Stimulated activated naive CD8-positive, alpha-beta T cell treated with anti-CD3 and anti-CD28 coated beads, Interleukin-15, amount 100 ng/mL, for 72 hours (primary cell): ENCODE results near the gene BEND6.
A peak's percentile ranks its signal among the peaks of the same experiment; 100 is the strongest.

Experiments used
- ATAC-seq: fragments of 150-1000 bp; cut with Tn5 transposase; 2 replicates; pipeline ENCODE4 v1.10.0; 2021; ENCODE audit warnings: mild to moderate bottlenecking, moderate library complexity
- DNase-seq, 2 donors: peaks; one replicate each; pipeline ENCODE4 v3.0.0; 2021 to 2022
- H3K27ac Mint-ChIP-seq, 2 donors: one replicate each; pipeline ENCODE4 v1.8.0; 2022; ENCODE audit warnings: mild to moderate bottlenecking in 2 of 2, mixed read lengths in 2 of 2, moderate library complexity in 2 of 2
- H3K27me3 Mint-ChIP-seq: one replicate; pipeline ENCODE4 v1.8.0; 2022; ENCODE audit warnings: mixed read lengths
- H3K4me1 Mint-ChIP-seq: one replicate; pipeline ENCODE4 v1.8.0; 2022; ENCODE audit warnings: mild to moderate bottlenecking, mixed read lengths
- H3K4me3 Mint-ChIP-seq, 2 donors: one replicate each; pipeline ENCODE4 v1.8.0; 2022; ENCODE audit warnings: mild to moderate bottlenecking in 2 of 2, mixed read lengths in 2 of 2, moderate library complexity in 1 of 2
- H3K9me3 Mint-ChIP-seq, 2 donors: one replicate each; pipeline ENCODE4 v1.8.0; 2022; ENCODE audit warnings: mixed read lengths in 2 of 2

The BEND6 gene

DNA sequence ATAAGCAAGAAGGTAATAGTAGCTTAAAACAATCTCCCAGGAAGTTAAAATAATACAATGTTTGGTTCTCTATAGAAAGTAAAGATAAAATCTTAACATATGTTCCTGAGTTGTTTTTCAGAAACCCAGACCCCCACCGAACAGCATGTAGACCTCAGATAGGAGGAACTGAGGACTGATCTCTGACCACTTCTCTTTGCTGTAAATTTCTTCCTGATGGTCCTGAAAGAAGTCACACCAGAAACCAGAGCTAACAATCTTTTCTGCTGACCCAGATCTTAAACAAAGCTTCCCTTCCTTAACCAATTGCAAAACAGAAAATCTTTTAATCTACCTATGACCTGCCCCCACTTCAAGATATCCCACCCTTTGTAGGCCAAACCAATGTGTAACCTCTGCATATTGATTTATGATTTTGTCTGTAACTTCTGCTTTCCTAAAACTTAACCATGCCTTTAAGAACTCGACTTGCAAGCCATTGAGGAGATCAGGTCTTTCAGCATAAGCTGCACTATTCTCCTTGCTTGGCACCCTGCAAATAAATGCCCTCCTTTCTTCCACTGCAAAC lies 21.9 kb upstream of the BEND6 start:
- H3K27ac Mint-ChIP-seq, result no peak overlapping the region
- peaks cover 22% of the 10 kb centered on the region for H3K27me3 Mint-ChIP-seq
- no peaks in the 10 kb centered on the region for H3K4me1 Mint-ChIP-seq
- ATAC-seq (no peak), DNase-seq (no peak)
- no peaks in the 10 kb centered on the region for H3K9me3 Mint-ChIP-seq
- H3K4me3 Mint-ChIP-seq, result no peak overlapping the region

DNA sequence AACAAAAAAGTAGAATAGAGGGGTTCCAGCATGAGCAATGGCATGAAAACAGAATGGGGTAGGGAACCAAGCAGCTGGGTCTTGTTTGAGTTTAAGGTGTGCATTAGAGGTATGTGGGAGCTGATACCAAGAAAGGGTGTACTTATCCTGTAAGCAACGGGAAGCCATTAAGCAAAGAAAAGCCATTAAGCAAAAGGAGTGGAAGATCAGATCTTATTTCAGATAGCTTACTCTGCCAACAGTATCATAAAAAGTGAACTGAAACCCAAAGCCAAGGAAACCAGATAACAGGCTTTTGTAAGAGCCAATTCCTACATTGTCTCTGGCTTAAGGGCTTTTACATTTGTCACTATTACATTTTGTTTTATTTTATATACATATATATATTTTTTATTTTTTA lies 21.3 kb upstream of the BEND6 start:
- H3K4me3 Mint-ChIP-seq, result no peak overlapping the region
- no peak for ATAC-seq
- no peaks in the 10 kb centered on the region for H3K4me1 Mint-ChIP-seq
- H3K27ac Mint-ChIP-seq, result no peak overlapping the region
- H3K9me3 Mint-ChIP-seq, result no peaks in the 10 kb centered on the region
- DNase-seq, result no peak
- peaks cover 22% of the 10 kb centered on the region for H3K27me3 Mint-ChIP-seq

DNA sequence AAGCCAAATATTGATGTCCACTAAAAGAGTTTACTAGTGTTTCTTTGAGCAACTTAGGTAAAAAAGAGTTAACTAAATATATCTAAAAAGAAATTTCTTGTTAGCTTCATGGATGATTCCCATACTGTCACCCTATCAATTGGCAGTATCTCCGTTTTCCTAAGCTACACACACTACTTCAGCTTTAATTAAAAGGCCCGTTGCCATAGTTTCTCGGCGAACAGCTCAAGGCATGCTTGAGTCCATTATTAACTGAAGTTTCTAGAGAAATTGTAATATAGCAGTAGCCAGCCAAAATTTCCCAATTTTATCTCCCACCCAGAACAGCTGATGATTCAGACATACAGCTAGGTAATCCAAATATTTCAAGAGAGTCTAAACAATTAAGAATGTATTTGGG lies 20.0 kb upstream of the BEND6 start:
- no peak for ATAC-seq
- Mint-ChIP-seq H3K4me1 (no peaks in the 10 kb centered on the region), H3K27me3 (peaks cover 22% of the 10 kb centered on the region), H3K9me3 (peaks cover 0 to 5% of the 10 kb centered on the region in 2 donors), H3K4me3 (no peak overlapping the region), H3K27ac (no peak overlapping the region)
- DNase-seq, result no peak

DNA sequence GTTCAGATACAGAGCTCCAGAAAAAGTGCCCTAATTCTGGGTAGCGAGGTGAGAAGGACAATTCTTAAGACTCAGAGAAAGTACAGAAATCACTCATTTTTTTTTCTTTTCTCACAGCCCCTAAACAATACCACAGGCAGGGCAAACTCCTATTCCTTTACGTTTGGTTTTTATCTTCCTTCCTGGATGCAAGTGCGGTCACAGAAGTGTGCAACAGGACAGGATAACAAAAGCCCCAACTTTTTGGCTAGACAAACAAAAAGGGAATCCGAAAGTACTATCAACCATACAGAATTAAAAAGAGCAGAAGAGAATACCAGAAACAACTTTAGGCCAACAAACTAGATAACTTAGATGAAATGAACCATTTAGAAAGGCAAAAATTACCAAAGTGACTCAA lies 18.4 kb upstream of the BEND6 start:
- DNase-seq (no peak), ATAC-seq (no peak)
- no peak overlapping the region for H3K4me3 Mint-ChIP-seq
- H3K4me1 Mint-ChIP-seq, result no peaks in the 10 kb centered on the region
- peaks cover under 1 to 12% of the 10 kb centered on the region in 2 donors for H3K9me3 Mint-ChIP-seq
- H3K27me3 Mint-ChIP-seq, result peaks cover 15% of the 10 kb centered on the region
- H3K27ac Mint-ChIP-seq, result no peak overlapping the region

DNA sequence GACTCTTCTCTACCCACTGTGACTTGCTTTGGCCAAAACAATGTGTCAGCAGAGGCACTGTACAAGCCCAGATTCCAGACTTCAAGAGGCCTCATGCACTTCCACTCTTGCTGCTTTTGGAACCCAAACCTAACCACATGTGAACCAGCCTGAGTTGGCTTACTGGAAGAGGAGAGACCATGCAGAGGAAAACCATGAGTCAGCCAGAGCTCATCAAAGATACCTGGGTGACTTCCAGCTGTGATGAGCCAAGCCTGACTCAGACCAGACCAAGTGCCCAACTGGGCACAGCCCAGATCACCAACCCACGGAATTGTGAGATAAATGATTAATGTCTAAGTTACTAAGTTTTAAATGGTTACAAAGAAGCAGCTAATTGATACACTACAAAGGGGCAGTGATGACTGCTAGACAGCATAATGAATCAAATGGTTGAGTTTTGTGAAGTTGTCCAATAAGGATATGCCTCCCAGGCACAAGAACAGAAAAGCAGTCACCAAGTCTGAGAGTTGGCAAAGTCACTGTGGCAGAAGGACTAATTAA lies 16.2 kb upstream of the BEND6 start:
- H3K9me3 Mint-ChIP-seq, result peaks cover 6 to 22% of the 10 kb centered on the region in 2 donors
- DNase-seq, result no peak
- H3K27ac Mint-ChIP-seq, result no peak overlapping the region
- H3K4me1 Mint-ChIP-seq, result no peaks in the 10 kb centered on the region
- peaks cover 8% of the 10 kb centered on the region for H3K27me3 Mint-ChIP-seq
- peak; percentile 74 for ATAC-seq
- H3K4me3 Mint-ChIP-seq, result no peak overlapping the region

DNA sequence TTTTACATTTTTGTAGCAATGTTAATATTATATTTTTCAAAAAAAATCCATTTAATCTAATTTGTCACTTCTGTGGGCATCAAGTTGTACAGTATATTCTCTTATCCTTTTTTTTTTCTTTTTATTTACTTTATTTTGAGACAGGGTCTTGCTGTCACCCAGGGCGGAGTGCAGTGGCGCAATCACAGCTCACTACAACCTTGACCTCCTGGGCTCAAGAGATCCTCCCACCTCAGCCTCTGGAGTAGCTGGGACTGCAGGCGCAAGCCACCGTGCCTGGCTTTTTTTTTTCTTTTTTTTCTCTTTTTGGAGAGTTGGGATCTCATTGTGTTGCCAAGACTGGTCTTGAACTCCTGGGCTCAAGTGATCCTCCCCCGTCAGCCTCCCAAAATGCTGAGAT lies 14.4 kb upstream of the BEND6 start:
- Mint-ChIP-seq H3K4me1 (no peaks in the 10 kb centered on the region), H3K4me3 (no peak overlapping the region), H3K27me3 (peaks cover 24% of the 10 kb centered on the region), H3K27ac (no peak overlapping the region), H3K9me3 (peaks cover 6 to 22% of the 10 kb centered on the region in 2 donors)
- DNase-seq, result no peak
- ATAC-seq, result no peak

DNA sequence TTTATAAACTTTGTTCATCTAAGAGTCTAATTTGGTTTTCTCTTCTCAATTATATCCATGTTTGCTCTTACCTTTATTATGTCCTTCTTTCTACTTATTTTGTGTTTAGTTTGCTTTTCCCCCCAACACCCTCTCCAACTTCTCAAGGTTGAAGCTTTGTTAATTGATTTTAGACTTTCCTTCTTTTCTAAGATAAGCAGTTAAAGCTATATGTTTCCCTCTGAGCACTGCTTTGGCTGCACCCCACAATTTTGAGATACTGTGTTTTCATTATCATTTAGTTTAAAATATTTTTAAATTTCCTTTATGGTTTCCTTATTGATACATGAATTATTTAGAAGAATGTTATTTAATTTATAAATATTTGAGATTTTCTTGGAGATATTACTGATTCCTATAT lies 13.9 kb upstream of the BEND6 start:
- Mint-ChIP-seq H3K4me1 (no peaks in the 10 kb centered on the region), H3K9me3 (peaks cover 6 to 22% of the 10 kb centered on the region in 2 donors), H3K4me3 (no peak overlapping the region), H3K27me3 (peaks cover 29% of the 10 kb centered on the region), H3K27ac (no peak overlapping the region)
- ATAC-seq (no peak), DNase-seq (no peak)

DNA sequence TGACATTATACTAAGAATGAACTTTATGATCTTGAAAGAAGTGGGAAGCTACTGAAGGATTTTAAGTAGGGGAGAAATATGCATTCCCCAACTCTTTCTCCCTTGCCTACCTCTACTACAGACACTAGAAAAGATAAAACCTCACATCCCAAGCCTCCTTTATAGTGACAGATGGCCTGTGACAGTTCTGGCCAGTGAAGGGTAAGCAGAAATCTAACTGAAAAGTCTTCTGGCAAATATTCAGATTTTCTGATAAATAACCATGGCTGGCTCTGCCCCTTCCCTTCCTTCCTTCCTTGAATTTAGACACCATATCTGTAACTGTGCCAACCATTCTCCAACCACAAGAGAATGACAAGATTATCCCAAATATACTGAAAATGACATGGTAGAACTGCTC lies 10.2 kb upstream of the BEND6 start:
- DNase-seq (no peak), ATAC-seq (no peak)
- H3K4me3 Mint-ChIP-seq, result no peak overlapping the region
- H3K27me3 Mint-ChIP-seq, result peaks cover 31% of the 10 kb centered on the region
- no peaks in the 10 kb centered on the region for H3K4me1 Mint-ChIP-seq
- H3K9me3 Mint-ChIP-seq, result peaks cover 6 to 17% of the 10 kb centered on the region in 2 donors
- no peak overlapping the region for H3K27ac Mint-ChIP-seq

DNA sequence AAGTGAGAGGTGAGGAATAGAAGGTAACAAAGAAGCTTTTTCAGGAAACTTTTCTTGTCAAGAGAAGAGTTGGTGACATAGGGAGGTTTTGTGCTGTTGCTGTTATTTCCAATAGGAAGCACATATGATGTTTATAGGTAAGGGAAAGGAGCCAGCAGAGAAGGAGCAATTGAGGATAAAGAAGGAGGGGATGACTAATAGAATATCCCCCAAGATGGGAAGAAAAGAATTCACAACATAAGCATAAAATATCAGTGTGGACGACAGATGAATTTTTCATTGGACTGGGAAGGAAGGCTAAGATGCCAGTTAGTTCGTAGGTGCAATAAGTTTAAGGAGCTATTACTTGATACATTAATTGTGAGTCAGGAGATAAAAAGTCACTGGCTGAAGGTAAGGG lies 8.5 kb upstream of the BEND6 start:
- Mint-ChIP-seq H3K4me1 (no peaks in the 10 kb centered on the region), H3K4me3 (no peak overlapping the region), H3K27me3 (peaks cover 31% of the 10 kb centered on the region), H3K9me3 (peaks cover 6 to 11% of the 10 kb centered on the region in 2 donors), H3K27ac (no peak overlapping the region)
- ATAC-seq (no peak), DNase-seq (no peak)

DNA sequence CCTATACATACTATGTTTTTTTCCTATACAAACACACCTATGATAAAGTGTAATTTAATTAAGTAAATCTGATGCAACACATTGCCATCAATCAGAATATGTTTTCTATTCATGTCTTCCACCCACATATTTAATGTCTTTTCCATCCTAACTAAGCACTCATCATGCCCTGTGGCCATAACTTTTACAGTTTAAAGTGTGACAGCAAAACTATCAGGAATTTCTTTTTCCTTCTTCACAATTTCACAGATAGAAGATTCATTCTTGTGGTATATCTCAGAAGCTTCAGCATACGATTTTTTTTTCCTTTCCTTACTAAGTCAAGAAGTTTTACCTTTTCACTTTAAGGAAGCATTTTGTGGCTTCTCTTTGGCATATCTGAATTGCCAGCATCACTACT lies 7.0 kb upstream of the BEND6 start:
- Mint-ChIP-seq H3K9me3 (no peaks in the 10 kb centered on the region), H3K4me3 (no peak overlapping the region), H3K4me1 (no peaks in the 10 kb centered on the region), H3K27me3 (peaks cover 36% of the 10 kb centered on the region), H3K27ac (no peak overlapping the region)
- DNase-seq, result no peak
- no peak for ATAC-seq

DNA sequence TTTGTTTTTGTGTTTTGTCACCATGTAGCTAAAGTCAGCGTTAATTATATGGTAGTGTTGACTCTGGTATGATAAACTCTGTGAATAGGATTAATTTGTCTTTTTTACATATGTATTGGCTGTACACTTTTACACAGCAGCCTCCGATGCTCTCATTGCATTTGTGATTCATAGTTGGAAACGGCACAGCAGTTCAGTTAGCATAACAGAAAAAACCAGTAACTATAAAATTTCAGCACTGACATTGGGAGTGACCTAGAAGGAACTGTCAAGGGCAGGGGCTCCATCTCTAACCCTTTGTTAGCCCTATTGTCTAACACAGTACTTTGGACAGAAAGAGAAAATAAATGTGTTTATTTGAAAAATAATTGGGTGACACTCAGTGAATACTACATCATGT lies 5.6 kb upstream of the BEND6 start:
- Mint-ChIP-seq H3K4me1 (peaks cover 10% of the 10 kb centered on the region), H3K9me3 (no peaks in the 10 kb centered on the region), H3K27ac (no peak overlapping the region), H3K27me3 (peaks cover 45% of the 10 kb centered on the region), H3K4me3 (no peak overlapping the region)
- ATAC-seq, result no peak
- DNase-seq, result no peak

DNA sequence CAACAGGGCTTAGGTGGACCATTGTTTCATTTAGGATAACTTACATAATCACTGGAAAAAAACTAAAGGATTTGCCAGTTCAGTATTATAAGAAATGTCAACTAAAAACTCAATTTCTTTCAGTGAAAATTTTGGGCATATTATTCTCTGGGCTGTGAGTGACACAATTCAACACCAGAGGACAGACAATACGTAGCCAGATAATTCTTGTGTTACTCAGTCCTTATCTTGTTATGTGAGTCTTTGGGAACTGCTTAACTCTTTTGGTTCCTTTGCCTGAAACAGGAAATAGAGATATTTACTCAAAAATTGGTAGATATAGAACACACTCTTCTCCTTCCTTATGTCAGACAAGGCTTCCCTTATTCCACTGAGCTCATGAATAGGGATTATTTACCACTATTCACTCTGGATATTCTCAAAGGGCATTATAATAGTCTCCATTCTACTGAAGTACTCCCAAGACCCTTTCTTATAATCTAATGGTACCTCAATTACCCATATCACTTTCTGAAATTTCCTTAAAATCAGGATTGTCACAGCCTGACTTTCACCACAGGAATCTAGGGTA lies 4.9 kb upstream of the BEND6 start:
- peaks cover 42% of the 10 kb centered on the region for H3K27me3 Mint-ChIP-seq
- no peaks in the 10 kb centered on the region for H3K9me3 Mint-ChIP-seq

DNA sequence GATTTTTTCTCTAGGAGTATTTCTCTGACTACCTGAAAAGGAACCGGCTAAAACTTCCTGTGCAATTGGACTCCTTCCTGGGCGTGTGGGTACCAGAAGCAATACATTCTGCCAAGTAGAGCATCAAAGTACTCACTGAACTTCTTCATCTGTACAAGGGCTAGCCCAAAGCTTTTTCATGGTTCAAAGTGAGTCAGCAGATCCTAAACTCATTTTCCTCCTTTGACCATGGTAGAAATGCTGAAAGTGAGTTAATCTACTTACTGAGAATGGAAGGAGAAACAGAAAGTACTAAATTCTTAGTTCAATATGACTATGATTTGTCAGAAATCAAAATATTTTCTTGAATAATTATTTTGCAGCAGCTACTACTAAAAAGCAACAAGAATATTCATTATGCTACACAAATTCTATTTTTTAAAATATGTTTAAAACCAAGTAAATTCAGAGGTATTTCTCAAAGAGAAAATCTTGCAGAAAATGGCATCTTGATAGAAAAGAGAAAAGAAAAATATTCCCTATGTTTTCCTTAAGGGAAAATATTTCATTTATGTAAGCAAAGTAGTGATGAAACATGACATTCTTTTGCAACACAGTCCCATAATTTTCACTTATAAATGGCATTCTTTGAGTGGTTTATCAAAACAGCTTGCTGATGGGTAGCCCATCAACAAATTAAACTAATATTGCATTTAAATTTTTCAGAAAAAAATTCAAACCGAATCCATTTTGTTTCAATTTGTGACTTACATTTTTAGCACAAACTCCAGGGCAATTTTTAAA lies 3.7 kb upstream of the BEND6 start:
- DNase-seq (no peak), ATAC-seq (no peak)
- peaks cover 21% of the 10 kb centered on the region for H3K4me1 Mint-ChIP-seq
- no peak overlapping the region for H3K27ac Mint-ChIP-seq
- no peak overlapping the region for H3K4me3 Mint-ChIP-seq
- peaks cover 40% of the 10 kb centered on the region for H3K27me3 Mint-ChIP-seq
- H3K9me3 Mint-ChIP-seq, result no peaks in the 10 kb centered on the region

More for the DNA sequence above, 4.9 kb upstream of the BEND6 start:
- ATAC-seq (no peak), DNase-seq (no peak)
- H3K4me3 Mint-ChIP-seq, result no peak overlapping the region
- peak overlapping the region in 1 of 2 donors; percentile 41 for H3K27ac Mint-ChIP-seq
- H3K4me1 Mint-ChIP-seq, result peaks cover 13% of the 10 kb centered on the region

DNA sequence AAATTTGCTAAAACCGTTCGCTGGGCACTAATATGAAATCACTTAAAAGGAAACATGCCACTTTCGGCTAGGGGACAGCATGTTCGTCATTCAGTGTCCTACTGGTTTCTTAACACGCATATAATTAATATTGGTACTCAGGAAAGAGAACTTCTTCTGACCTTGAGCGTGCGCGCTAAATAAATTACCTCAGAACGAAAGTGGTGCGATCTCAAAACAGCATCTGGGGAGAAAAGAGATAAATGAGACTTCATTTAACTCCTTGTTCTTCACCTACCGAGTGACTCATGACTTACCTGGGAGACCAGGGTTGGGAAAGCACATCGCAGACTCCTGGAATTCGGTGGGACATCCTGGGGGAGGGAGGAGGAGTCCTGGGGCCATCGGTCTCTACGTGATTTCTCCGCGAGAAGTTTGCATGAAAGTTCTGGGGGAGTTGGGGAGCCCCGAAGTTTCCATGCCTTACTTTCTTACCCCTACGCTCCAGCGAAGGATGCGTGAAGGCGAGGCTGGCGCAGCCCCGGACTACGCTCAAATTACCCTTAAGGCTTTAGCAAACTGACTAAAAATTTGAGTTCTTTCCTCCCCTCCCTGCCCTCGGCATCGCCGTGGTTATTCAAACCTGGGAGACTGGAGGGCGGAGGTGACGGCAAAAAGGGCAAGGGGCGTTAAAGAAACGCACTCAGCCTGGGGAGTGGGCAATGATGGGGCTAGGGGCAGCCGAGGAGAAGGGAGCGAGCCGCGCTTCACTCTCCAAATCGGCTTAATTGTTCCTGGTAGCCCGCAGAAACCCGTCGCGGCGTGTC lies 1.1 kb upstream of the BEND6 start:
- Mint-ChIP-seq H3K4me3 (peak overlapping the region; percentile 98), H3K27ac (peak overlapping the region; percentile 94 to 96), H3K27me3 (peaks cover 48% of the 10 kb centered on the region), H3K4me1 (peaks cover 21% of the 10 kb centered on the region), H3K9me3 (no peaks in the 10 kb centered on the region)
- ATAC-seq (no peak), DNase-seq (peak; percentile 9 to 14)
